22Rv1 (cell line): Measurements from ENCODE around the gene NPSR1.

ENCODE experiments used
- H3K27ac ChIP-seq: fragments of 450-650 bp; 2 replicates; pipeline ENCODE4 v1.5.1; 2017
- CTCF ChIP-seq: fragments of 450-650 bp; IDR thresholded peaks from 2 replicates; pipeline ENCODE4 v1.5.1; 2017; ENCODE audit warnings: mild to moderate bottlenecking
- ZFX ChIP-seq: fragments of 450-650 bp; IDR thresholded peaks from 2 replicates; pipeline ENCODE4 v1.6.1; 2017; ENCODE audit warnings: antibody characterized with exemption, borderline replicate concordance

Gene NPSR1

DNA sequence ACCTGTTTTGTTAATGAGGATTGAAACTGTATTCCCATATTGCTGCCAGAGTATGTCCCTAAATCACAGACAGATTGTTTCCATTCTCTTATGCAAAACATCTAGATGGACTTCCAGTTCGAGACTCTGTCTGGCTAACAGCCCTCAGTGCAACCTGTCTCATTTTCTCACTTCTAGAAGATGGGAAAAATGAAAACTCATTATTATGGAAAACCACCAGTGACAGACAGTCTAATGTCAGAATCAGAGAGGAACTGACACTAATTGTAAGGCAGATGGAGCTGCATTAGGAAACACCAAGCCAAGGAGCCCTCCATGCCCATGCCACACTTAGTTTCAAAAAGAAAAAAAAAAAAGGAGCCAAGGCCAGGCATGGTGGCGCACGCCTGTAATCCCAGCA lies 61.6 kb downstream of the NPSR1 start:
- TF ChIP-seq ZFX (no peak), CTCF (no peak)
- no peak overlapping the region for H3K27ac ChIP-seq

- TF ChIP-seq CTCF (no peak), ZFX (no peak)
- H3K27ac ChIP-seq, result no peak overlapping the region
These were observed 62.3 kb downstream of the NPSR1 start for GRCh38 chr7:34720289-34720688.

DNA sequence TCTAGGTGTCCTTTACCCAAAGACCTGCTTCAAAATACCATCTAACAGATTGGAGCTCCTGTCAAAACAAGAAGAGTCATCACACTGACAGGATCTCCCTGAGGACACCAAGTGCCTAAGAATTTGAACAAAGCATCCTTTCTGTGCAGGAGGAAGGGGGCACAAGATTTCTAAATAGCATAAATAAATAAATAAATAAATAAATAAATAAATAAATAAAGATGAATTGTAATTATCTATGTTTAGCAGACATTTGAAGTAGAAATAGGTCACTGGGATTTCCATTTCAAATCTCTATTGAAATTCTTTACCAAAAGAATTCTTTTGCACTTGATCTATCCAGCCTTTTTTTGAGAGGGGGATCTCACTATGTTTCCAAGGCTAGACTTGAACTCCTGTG lies 65.3 kb downstream of the NPSR1 start:
- no peak overlapping the region for H3K27ac ChIP-seq
- no peak for TF ChIP-seq CTCF
- no peak for TF ChIP-seq ZFX

DNA sequence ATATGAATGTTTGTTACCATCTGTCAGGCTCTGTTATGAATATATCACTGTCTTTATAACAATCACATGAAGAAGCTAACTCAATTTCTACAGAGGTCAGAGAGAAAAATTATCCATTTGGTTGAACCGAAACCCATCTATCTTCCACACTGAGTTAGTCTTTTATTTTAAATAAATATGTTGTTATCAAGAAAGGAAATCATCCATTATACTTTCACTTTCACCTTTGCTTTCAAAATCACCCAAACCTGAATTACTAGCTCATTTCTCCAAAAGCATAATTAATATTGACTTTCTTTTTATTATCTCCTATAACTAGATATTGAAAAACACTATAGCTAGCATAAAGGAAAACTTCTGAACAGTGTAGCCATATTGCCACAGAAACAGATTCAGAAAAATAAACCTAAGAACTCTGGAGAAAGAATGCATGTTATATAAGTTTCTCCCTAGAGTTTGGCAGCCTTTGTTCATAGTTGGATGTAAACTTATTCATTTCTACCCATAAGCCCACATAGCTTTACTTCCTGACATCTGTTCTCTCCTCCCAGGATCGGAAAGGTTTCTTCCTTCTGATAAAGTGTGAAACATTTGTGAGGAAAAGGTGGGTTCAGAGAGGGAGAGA lies 66.0 kb downstream of the NPSR1 start:
- H3K27ac ChIP-seq, result no peak overlapping the region
- TF ChIP-seq ZFX (no peak), CTCF (no peak)

DNA sequence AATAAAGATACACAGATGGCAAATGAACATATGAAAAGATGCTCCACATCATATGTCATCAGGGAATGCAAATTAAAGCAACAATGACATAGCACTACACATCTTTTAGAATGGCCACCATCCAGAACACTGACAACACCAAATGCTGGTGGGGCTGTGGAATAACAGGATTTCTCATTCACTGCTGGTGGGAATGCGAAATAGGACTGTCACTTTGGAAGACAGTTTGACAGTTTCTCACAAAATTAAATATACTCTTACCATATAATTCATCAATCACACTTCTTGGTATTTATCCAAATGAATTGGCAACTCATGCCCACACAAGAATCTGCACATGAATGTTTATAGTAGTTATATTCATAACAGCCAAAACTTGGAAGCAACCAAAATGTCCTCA lies 68.2 kb downstream of the NPSR1 start:
- no peak overlapping the region for H3K27ac ChIP-seq
- TF ChIP-seq ZFX (no peak), CTCF (no peak)

- no peak overlapping the region for H3K27ac ChIP-seq
- TF ChIP-seq CTCF, result no peak
- TF ChIP-seq ZFX, result no peak
These were observed 69.5 kb downstream of the NPSR1 start for GRCh38 chr7:34727464-34727995.

DNA sequence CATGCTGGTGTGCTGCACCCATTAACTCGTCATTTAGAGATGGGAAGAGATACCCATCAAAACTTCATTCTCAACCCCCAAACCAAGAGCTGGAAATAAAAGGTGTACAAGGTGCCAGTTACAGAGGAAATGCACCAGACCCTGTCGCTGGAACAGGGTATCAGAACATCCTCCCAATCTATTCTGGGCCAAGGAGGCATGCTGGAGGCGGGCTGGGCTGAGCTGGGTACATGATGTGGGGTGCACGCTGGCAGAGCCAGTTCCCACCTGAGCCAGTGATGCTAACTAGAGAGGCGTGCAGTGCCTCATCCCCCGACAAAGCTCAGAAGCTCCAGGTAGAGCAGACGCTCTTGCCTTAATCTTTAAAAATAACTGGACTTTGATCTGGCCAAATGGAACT lies 70.1 kb downstream of the NPSR1 start:
- no peak for TF ChIP-seq ZFX
- TF ChIP-seq CTCF, result no peak
- no peak overlapping the region for H3K27ac ChIP-seq
